Measurements from ENCODE around the gene HMCN1.

HMCN1 gene

DNA sequence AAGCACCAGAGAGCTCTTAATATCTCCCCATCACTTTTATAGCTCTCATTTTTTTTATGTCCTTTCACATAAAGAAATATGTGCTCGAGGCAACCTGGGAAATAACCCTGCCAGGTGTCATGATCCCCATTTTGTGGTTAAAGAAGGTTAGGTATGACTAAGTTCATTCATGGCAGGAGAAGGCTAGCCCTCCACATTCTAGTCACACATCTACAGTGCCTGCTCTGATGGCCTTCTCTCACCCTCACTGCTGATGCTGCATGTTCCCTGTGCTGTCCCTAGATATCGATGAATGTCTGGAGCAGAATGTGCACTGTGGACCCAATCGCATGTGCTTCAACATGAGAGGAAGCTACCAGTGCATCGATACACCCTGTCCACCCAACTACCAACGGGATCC lies 453.4 kb downstream of the HMCN1 start:
- no peak overlapping the region for H3K4me3 ChIP-seq (ENCODE audit: low read depth, low read length)
- DNase-seq (ENCODE audit: low read depth) = no peak
- TF ChIP-seq, protein P1, sequence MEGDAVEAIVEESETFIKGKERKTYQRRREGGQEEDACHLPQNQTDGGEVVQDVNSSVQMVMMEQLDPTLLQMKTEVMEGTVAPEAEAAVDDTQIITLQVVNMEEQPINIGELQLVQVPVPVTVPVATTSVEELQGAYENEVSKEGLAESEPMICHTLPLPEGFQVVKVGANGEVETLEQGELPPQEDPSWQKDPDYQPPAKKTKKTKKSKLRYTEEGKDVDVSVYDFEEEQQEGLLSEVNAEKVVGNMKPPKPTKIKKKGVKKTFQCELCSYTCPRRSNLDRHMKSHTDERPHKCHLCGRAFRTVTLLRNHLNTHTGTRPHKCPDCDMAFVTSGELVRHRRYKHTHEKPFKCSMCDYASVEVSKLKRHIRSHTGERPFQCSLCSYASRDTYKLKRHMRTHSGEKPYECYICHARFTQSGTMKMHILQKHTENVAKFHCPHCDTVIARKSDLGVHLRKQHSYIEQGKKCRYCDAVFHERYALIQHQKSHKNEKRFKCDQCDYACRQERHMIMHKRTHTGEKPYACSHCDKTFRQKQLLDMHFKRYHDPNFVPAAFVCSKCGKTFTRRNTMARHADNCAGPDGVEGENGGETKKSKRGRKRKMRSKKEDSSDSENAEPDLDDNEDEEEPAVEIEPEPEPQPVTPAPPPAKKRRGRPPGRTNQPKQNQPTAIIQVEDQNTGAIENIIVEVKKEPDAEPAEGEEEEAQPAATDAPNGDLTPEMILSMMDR (IDR thresholded peaks at IDR 0.05; ENCODE audit: control insufficient read depth, extremely low read depth, insufficient read depth) = no peak

DNA sequence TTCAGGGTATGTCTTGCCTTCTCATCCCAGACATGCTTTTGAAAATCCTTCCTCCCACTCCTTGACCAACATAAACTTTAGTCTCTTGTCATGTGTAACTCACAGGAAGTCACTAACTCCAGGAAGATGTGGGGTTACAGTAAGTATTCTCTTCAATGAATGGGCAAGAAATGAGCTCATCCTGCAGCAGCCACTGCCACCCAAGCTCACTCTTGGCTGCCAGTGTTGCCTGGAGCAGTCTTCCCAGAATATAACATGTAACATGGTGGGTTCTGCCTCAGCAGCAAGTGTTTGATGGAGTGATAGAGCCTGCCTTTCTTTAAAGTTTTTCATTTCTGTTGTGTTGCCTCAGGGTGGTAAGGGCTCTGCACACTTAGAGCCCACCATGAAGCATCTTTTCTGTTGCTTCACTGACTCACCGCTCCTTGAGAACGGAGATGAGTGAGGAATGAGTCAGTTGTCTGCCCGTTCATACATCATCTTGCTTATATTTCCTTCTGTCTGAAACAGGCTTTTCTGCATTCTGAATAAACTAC lies 453.9 kb downstream of the HMCN1 start:
- TF ChIP-seq, protein P1 (IDR thresholded peaks at IDR 0.05; ENCODE audit: control insufficient read depth, extremely low read depth, insufficient read depth) = no peak
- no peak for DNase-seq (ENCODE audit: low read depth)
- no peak overlapping the region for H3K4me3 ChIP-seq (ENCODE audit: low read depth, low read length)

DNA sequence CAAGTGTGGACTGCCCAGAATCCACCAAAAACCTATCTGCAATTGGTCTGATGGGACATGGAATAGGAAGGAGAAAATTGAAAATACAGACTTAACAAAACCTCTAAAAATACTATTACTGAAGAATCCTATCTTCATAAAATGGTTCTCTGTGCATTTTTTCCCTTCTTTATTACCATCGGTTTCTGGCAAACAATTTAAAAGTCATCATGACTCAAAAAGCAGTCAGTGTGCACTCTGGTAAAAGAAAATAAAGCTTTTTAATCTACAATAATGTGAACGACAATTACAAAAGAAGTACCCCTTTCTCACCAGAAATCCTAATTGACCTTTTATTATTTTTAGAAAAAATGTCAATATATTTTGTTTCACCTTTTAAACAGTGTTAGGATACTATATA lies 454.5 kb downstream of the HMCN1 start:
- TF ChIP-seq, protein P1 (IDR thresholded peaks at IDR 0.05; ENCODE audit: control insufficient read depth, extremely low read depth, insufficient read depth) = no peak
- DNase-seq (ENCODE audit: low read depth) = no peak
- H3K4me3 ChIP-seq (ENCODE audit: low read depth, low read length) = no peak overlapping the region

DNA sequence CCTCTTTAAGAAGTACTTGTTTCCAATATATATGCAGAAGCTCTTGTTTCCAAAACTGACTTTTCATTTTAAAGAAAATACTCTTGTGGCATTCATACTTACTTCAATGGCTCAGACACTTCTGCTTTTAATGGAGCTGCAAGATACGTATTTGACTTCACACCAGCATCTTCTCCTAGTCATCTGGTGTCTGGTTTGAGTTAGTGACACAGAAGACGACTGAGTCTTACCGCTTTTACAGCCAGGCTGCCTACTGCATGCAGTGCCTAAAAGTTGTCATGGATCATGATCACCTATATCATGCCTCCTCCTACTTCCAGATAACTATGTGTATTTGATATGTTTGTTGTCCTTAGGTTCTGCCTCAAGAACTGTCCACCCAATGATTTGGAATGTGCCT lies 455.0 kb downstream of the HMCN1 start:
- no peak for DNase-seq (ENCODE audit: low read depth)
- H3K4me3 ChIP-seq (ENCODE audit: low read depth, low read length) = no peak overlapping the region
- TF ChIP-seq, protein P1 (IDR thresholded peaks at IDR 0.05; ENCODE audit: control insufficient read depth, extremely low read depth, insufficient read depth) = no peak

DNA sequence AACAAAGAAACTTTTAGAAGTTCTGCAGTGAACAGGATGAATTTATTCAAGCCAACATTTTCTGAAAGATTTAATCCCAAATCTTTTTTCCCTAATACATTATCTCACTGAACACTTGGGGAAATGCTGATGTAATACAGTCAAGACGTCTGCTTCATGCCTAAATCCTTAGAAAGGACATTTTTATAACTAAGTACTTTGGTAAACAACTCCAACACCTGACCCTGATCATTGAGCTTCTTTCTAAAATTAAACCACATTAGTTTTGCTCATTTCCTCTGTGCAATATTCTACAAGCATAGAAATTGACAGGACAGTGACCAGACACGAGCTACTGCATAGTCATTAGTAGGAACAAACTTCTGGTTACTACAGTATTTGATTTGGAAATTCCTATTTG lies 457.3 kb downstream of the HMCN1 start:
- DNase-seq (ENCODE audit: low read depth) = no peak
- no peak overlapping the region for H3K4me3 ChIP-seq (ENCODE audit: low read depth, low read length)
- TF ChIP-seq, protein P1 (IDR thresholded peaks at IDR 0.05; ENCODE audit: control insufficient read depth, extremely low read depth, insufficient read depth) = no peak

DNA sequence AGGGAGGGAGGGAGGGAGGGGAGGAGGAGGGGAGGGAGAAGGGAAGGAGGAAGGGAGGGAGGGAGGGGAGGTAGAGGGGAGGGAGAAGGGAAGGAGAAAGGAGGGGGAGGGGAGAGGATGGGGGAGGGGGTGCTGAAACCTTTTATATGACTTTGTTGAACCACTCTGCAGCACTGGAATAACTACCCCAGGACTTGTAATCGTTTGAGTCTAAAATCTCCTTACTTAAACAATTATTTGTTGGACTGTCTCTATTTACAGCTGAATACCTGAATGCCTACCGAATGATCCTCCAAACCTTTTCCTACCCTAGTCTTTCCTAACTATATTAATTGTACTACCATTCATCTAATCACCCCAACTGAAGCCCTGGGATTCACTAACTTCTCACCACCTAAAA lies 459.0 kb downstream of the HMCN1 start:
- TF ChIP-seq, protein P1 (IDR thresholded peaks at IDR 0.05; ENCODE audit: control insufficient read depth, extremely low read depth, insufficient read depth) = no peak
- DNase-seq (ENCODE audit: low read depth) = no peak

DNA sequence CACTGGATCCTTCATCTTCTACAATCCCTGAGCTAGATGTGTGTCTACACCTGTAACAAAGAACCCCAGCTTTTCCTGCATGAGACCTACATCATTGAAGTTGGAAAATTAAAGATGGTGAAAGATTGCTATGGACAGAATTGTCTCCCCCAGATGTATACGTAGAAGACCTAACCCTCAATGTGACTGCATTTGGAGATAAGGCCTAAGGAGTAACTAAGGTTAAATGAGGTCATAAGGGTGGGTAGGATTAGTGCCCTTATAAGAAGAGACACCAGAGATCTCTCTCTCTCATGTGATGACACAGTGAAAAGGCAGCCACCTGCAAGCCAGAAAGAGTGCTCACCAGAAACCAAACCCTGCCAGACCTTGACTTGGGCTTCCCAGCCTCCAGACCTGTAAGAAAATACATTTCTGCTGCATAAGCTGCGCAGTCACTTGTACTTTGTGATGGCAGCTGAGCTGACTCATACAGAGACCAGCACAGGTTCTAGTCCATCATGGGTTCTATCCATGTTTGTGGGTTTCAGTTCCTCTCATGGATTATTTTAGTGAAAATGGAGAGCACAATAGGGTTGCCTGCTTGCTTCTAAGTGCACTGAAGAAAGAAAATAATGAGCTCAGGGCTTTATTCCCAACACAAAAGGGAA lies 460.0 kb downstream of the HMCN1 start:
- DNase-seq (ENCODE audit: low read depth) = no peak
- no peak overlapping the region for H3K4me3 ChIP-seq (ENCODE audit: low read depth, low read length)
- TF ChIP-seq, protein P1 (IDR thresholded peaks at IDR 0.05; ENCODE audit: control insufficient read depth, extremely low read depth, insufficient read depth) = no peak

More for the DNA sequence above, 459.0 kb downstream of the HMCN1 start:
- no peak overlapping the region for H3K4me3 ChIP-seq (ENCODE audit: low read depth, low read length)

All from LNCaP clone FGC (cell line).